Spinal cord (tissue), 10 donors: ENCODE data around the gene SLC6A2. TPM values are rescaled to one million over a fixed set of nuclear protein-coding genes. Genes with fewer than 3 reads are reported as not detected.

ENCODE experiments used
- DNase-seq, 6 donors: peaks; one replicate each; pipeline versions ENCODE4 v3.0.0 to v3.0.0-alpha.2; 2013 to 2015; ENCODE audit warnings: low spot score in 6 of 6, low read depth in 4 of 6
- H3K27ac ChIP-seq: one replicate; pipeline ENCODE4 v1.5.1; 2013; ENCODE audit warnings: low read depth, low read length, control low read depth
- H3K27me3 ChIP-seq: one replicate; pipeline ENCODE4 v1.6.1; 2013; ENCODE audit warnings: low read length; ENCODE audit not compliant: control insufficient read depth, insufficient read depth
- H3K36me3 ChIP-seq: one replicate; pipeline ENCODE4 v1.6.1; 2013; ENCODE audit warnings: low read length; ENCODE audit not compliant: control insufficient read depth, insufficient read depth
- H3K4me1 ChIP-seq: one replicate; pipeline ENCODE4 v1.6.1; 2013; ENCODE audit warnings: low read length; ENCODE audit not compliant: control insufficient read depth, insufficient read depth
- H3K4me3 ChIP-seq: one replicate; pipeline ENCODE4 v1.5.1; 2013; ENCODE audit warnings: low read depth, low read length, control low read depth
- H3K9me3 ChIP-seq: one replicate; pipeline ENCODE4 v1.6.1; 2013; ENCODE audit warnings: low read length; ENCODE audit not compliant: control insufficient read depth, insufficient read depth
- WGBS: methylation state at CpG from one replicate; pipeline ENCODE4 v1.1.5; 2013; ENCODE audit warnings: missing lambda C conversion rate; ENCODE audit not compliant: insufficient coverage; 5-methylcytosine and 5-hydroxymethylcytosine counted together
- polyA plus RNA-seq, 2 donors: library from polyadenylated mRNA; unstranded; fragments of 120-200 nt; gene quantifications; one replicate each; pipeline ENCODE4 v1.2.1, GENCODE V29; 2013; ENCODE audit not compliant: insufficient read length in 2 of 2
- total RNA-seq, 2 donors: library from RNA; depleted of rRNA in 1 of 2; stranded (reverse); fragments of 120-200 nt in 1 of 2; fragments of >200 nt in 1 of 2; gene quantifications; one replicate each; pipeline versions ENCODE4 v1.2.3 to v1.2.4, GENCODE V29; 2013 to 2014
- donor health status: healthy.

The SLC6A2 gene
- total and polyA plus RNA-seq, 4 donors = 0.11 to 0.89 (median 0.18) TPM

- peaks cover 51% of the 10 kb centered on the region for H3K27me3 ChIP-seq
- peaks cover 23% of the 10 kb centered on the region for H3K4me1 ChIP-seq
- H3K4me3 ChIP-seq = no peak overlapping the region
- H3K9me3 ChIP-seq = no peaks in the 10 kb centered on the region
- WGBS = 58% methylated on average over 7 of the region's 7 CpGs
- H3K27ac ChIP-seq = no peak overlapping the region
- H3K36me3 ChIP-seq = no peaks in the 10 kb centered on the region
- DNase-seq = peak in 1 of 6 donors; percentile 39
Observed at GRCh38 chr16:55658898-55659420, 3.2 kb downstream of the SLC6A2 start.

GRCh38 chr16:55660026-55660425 is 4.2 kb downstream of the SLC6A2 start:
- H3K4me1 ChIP-seq = peaks cover 23% of the 10 kb centered on the region
- H3K4me3 ChIP-seq = no peak overlapping the region
- DNase-seq = no peak
- 70% methylated on average over 1 of the region's 1 CpG for WGBS
- no peaks in the 10 kb centered on the region for H3K36me3 ChIP-seq
- no peak overlapping the region for H3K27ac ChIP-seq
- peaks cover 40% of the 10 kb centered on the region for H3K27me3 ChIP-seq
- H3K9me3 ChIP-seq = no peaks in the 10 kb centered on the region

- no peaks in the 10 kb centered on the region for H3K36me3 ChIP-seq
- peaks cover 16% of the 10 kb centered on the region for H3K4me1 ChIP-seq
- no peak overlapping the region for H3K27ac ChIP-seq
- WGBS = 100% methylated on average over 1 of the region's 2 CpGs
- peaks cover 32% of the 10 kb centered on the region for H3K27me3 ChIP-seq
- no peak for DNase-seq
- no peaks in the 10 kb centered on the region for H3K9me3 ChIP-seq
- no peak overlapping the region for H3K4me3 ChIP-seq
Observed at GRCh38 chr16:55660828-55661227, 5.0 kb downstream of the SLC6A2 start.

GRCh38 chr16:55661941-55662643 is 6.3 kb downstream of the SLC6A2 start:
- no peaks in the 10 kb centered on the region for H3K36me3 ChIP-seq
- no peaks in the 10 kb centered on the region for H3K9me3 ChIP-seq
- H3K27me3 ChIP-seq = peaks cover 20% of the 10 kb centered on the region
- peaks cover 6% of the 10 kb centered on the region for H3K4me1 ChIP-seq
- H3K4me3 ChIP-seq = no peak overlapping the region
- no peak overlapping the region for H3K27ac ChIP-seq
- peak in 2 of 6 donors; percentile 43 to 55 for DNase-seq

- peaks cover 14% of the 10 kb centered on the region for H3K27me3 ChIP-seq
- peak in 4 of 6 donors; percentile 12 to 68 (median 40) for DNase-seq
- peaks cover 6% of the 10 kb centered on the region for H3K4me1 ChIP-seq
- 31% methylated on average over 2 of the region's 5 CpGs for WGBS
- no peaks in the 10 kb centered on the region for H3K36me3 ChIP-seq
- no peak overlapping the region for H3K4me3 ChIP-seq
- H3K9me3 ChIP-seq = no peaks in the 10 kb centered on the region
- H3K27ac ChIP-seq = no peak overlapping the region
Observed at GRCh38 chr16:55662644-55663031, 6.8 kb downstream of the SLC6A2 start.

- Histone ChIP-seq H3K9me3 (no peaks in the 10 kb centered on the region), H3K27ac (no peak overlapping the region), H3K36me3 (no peaks in the 10 kb centered on the region), H3K4me1 (peaks cover 6% of the 10 kb centered on the region), H3K4me3 (no peak overlapping the region), H3K27me3 (peaks cover 10% of the 10 kb centered on the region)
- DNase-seq = no peak
- no CpG with 5 or more reads among the region's 1 CpG for WGBS
Observed at GRCh38 chr16:55663225-55663624, 7.4 kb downstream of the SLC6A2 start.

GRCh38 chr16:55663765-55664677 is 8.2 kb downstream of the SLC6A2 start:
- Histone ChIP-seq H3K9me3 (no peaks in the 10 kb centered on the region), H3K4me3 (no peak overlapping the region), H3K36me3 (no peaks in the 10 kb centered on the region), H3K4me1 (peaks cover under 1% of the 10 kb centered on the region), H3K27ac (no peak overlapping the region), H3K27me3 (peaks cover 6% of the 10 kb centered on the region)
- WGBS = 73% methylated on average over 7 of the region's 8 CpGs
- no peak for DNase-seq

- H3K4me3 ChIP-seq = no peak overlapping the region
- no peaks in the 10 kb centered on the region for H3K9me3 ChIP-seq
- 100% methylated on average over 1 of the region's 7 CpGs for WGBS
- no peaks in the 10 kb centered on the region for H3K4me1 ChIP-seq
- H3K36me3 ChIP-seq = no peaks in the 10 kb centered on the region
- no peak for DNase-seq
- no peaks in the 10 kb centered on the region for H3K27me3 ChIP-seq
- H3K27ac ChIP-seq = no peak overlapping the region
Observed at GRCh38 chr16:55664786-55665407, 9.1 kb downstream of the SLC6A2 start.

- H3K4me3 ChIP-seq = no peak overlapping the region
- DNase-seq = no peak
- WGBS = 84% methylated on average over 2 of the region's 3 CpGs
- no peaks in the 10 kb centered on the region for H3K9me3 ChIP-seq
- no peaks in the 10 kb centered on the region for H3K4me1 ChIP-seq
- H3K27me3 ChIP-seq = no peaks in the 10 kb centered on the region
- H3K27ac ChIP-seq = no peak overlapping the region
- H3K36me3 ChIP-seq = no peaks in the 10 kb centered on the region
Observed at GRCh38 chr16:55665511-55665910, 9.7 kb downstream of the SLC6A2 start.
